ENCODE results near the gene CTBP1.

Gene CTBP1

GRCh38 chr4:1222938-1223690, 25.8 kb downstream of the CTBP1 start:
- no peak for DNase-seq (ENCODE audit: low read depth)

DNA sequence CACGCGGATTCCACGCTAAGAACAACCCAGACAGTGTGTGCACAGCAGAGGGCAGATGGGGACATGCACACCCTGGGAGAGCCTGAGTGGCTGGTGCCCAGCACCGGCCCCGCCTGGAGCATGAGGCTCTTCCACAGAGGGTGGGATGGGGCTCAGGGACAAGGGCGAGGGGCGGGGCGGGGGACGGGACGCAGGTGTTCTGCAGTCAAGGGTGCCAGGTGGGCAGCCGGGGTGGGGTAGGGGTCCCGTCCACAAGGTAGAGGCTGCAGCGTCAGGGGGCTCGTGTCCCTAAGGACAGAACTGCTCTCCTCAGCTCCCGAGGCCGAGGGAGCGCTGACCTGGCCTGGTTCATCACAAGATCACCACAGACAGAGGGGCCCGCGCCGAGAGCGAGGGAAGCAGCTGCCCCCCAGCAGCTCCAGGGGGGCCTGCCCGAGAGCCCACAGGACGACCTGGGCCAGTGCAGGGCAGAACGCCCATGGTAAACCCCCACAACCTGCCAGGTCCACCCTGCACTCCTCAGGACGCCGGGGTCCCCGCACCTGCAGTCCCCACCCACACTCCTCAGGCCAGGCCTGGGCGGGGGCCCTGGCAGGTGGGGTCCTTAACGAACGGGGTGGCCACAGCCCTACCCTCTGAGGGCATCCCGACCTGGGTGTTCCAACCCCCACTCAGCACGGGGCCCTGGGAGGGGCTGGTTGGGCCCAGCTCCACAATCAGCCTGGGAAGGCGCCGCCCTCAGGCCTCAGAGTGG, 26.7 kb downstream of the CTBP1 start:
- no peak for DNase-seq (ENCODE audit: low read depth)

DNA sequence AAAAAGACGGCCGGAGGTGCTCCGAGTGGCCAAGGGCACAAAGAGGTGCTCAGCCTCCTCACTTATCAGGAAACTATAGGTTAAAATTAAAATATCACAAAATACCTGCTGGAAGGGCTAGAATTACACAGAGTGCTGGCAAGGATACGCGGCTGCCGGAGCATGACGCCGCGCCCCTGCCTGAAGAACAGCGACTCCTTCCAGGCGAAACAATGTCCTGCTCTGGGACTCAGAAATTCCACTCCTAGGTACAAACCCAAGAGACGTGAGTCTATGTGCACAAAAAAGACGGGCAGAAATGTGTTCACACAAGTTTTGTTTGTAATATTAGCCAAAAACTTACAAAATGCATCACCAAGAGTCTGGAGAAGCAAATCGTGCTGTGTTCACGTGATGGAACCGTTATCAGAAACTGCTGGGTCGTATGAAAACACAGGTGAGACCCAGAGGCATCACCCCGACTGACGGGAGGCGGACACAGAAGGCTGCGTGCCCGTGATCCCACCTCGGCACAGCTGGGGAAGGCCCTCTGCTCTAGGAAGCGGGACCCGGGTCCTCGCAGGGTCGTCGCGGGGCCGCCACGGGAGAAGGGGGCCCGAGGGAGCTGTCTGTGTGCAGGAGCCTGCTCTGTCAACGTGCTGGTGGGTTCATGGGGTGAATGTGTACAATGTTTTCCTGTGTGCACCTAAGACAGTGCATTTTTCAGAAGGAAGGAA, 27.6 kb downstream of the CTBP1 start:
- no peak for DNase-seq (ENCODE audit: low read depth)

GRCh38 chr4:1220566-1220965, 28.4 kb downstream of the CTBP1 start:
- no peak for DNase-seq (ENCODE audit: low read depth)

DNA sequence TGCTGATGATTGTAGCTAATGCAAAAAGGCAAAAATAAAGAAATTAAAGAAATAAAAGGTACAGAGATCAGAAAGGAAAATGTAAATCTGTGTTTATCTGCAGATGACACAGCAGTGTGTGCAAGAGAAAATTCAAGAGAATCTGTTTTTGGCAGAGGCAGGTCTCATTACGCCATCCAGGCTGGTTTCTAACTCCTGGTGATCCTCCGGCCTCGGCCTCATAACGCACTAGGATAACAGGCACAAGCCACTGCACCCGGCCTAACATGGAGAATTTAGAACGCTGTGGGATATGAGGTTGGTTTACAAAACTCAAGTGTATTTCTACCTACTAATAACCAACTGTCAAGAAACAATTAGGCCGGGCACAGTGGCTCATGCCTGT, 29.4 kb downstream of the CTBP1 start:
- DNase-seq (ENCODE audit: low read depth): no peak

GRCh38 chr4:1218634-1219565, 30.0 kb downstream of the CTBP1 start:
- DNase-seq (ENCODE audit: low read depth): no peak

GRCh38 chr4:1217366-1217765, 31.6 kb downstream of the CTBP1 start:
- no peak for DNase-seq (ENCODE audit: low read depth)

DNA sequence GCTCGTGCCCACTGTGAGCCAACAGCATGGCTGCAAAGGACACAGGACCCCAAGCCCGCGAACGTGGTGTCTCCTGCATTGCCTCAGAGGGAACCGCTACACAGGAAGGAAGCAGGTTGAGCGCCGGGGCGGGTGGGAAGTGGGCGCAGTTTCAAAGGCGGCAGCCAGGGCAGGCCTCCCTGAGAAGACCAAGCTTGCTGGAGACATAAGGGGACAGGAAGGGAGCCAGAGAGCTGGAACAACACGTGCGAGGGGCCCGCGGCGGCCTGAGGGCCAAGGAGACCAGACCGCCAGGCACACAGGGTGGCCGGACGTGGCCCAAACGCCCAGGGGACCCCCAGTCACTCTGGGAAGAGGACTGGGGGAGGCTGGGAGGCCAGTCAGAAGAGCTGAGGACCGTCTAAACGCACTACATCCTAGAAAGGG, 32.0 kb downstream of the CTBP1 start:
- no peak for DNase-seq (ENCODE audit: low read depth)

GRCh38 chr4:1216076-1216614, 32.8 kb downstream of the CTBP1 start:
- no peak for DNase-seq (ENCODE audit: low read depth)

DNA sequence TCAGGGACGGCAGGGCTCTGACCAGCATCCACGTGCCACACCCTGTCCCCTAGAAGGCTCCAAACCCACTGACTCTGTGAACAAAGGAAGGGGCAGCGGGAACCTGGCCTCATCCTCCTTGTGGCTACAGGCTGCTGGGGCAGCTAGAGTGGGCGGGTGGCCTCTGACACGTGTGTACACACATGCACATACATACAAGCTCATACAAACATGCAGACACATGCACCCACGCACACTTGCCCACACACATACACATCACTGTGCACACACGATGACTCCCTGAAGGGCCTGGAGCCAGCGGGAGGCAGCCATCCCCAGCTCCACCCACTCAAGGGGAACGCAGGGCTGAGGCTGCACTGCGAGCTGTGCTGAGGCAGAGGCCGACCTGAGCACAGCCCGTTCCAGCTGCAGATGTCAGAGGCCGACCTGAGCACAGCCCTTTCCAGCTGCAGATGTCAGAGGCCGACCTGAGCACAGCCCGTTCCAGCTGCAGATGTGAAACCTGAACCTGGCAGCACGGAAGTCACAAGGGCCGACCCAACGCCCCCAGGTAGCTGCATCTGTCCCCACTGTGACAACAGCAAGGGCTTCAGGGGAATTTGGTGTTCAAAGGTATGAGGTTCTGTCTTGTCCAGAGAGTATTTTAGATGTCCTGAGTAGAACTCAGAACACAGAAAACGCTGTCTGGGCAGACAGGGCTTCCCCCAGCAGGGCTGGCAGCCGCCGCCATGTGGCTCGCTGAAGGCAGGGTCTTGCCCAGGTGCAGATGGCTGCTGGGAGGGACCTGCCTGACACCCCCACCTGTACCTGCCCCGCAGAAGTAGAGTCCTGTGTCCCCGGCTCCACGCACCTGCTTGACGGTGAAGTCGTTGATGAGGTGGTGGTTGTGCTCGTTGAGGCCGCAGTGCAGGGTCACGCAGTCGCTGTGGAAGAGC, 33.5 kb downstream of the CTBP1 start:
- DNase-seq (ENCODE audit: low read depth): no peak

DNA sequence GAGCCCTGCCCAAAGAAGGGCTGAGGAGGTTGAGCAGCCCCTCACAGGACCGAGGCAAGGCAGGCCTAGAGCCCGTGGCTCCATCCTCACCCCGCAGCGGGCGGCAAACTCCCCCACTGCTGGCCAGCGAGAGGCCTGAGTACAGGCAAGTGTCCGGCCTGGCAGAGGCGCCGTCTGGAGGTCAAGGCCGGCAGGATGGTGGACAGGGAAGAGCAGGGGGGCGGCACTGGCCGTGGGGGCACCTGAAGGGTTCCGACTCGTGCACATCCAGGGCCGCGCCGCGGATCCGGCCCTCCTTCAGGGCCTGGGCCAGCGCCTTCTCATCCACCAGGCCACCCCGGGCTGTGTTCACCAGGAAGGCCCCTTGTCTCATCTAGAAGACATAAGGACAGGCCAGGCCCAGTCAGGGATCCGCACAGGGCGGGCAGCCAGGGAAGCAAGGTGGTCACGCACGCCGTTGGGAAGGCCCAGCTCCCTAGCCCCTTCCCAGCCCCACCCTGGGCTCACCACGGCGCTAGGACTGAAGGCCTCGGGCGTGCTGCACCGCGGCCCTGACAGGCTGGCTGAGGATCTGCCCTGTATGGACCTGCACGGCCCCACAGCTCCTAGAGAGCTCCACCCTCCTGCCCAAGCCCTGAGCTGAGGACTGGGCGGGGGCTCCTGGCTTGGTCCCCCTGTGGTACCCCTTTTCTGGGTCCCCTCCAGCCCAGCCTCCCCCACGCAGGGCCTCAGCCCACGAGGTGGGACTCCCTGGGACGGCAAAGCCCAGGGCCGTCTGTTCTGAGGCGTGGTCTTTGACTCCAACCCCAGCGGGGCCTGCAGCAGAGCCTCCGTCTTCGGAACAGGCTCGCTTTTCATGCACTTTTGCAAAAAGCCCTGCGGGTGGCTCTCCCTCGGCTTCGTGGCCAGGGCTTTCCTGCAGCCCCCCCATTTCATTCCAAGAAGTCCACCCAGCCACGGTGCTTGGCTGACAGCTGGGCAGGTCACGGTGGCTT, 34.5 kb downstream of the CTBP1 start:
- DNase-seq (ENCODE audit: low read depth): no peak

- DNase-seq (ENCODE audit: low read depth): no peak
Observed at GRCh38 chr4:1213336-1213995, 35.5 kb downstream of the CTBP1 start.

GRCh38 chr4:1212546-1213335, 36.2 kb downstream of the CTBP1 start:
- DNase-seq (ENCODE audit: low read depth): no peak

GRCh38 chr4:1211891-1212545, 36.9 kb downstream of the CTBP1 start:
- DNase-seq (ENCODE audit: low read depth): no peak

DNA sequence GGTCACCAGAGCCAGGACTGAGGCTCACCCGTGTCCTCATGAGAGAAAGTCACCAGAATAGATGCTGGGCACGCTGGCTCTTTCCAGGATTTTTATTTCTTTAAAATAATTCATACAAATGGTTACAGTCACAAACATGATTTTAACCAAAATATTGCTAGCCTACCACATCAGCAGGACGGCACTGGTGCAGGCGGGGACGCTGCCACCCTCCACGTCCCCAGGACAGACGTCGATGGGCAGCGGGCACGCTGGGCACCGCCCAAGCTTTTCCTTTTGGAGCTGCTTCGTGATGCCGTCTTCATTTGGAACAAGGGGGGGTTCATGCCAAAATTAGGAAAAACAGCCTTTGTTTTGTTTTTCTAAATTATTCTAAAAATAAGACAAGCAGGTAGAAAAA, 37.6 kb downstream of the CTBP1 start:
- no peak for DNase-seq (ENCODE audit: low read depth)

- DNase-seq (ENCODE audit: low read depth): no peak
Observed at GRCh38 chr4:1210971-1211370, 38.0 kb downstream of the CTBP1 start.

DNA sequence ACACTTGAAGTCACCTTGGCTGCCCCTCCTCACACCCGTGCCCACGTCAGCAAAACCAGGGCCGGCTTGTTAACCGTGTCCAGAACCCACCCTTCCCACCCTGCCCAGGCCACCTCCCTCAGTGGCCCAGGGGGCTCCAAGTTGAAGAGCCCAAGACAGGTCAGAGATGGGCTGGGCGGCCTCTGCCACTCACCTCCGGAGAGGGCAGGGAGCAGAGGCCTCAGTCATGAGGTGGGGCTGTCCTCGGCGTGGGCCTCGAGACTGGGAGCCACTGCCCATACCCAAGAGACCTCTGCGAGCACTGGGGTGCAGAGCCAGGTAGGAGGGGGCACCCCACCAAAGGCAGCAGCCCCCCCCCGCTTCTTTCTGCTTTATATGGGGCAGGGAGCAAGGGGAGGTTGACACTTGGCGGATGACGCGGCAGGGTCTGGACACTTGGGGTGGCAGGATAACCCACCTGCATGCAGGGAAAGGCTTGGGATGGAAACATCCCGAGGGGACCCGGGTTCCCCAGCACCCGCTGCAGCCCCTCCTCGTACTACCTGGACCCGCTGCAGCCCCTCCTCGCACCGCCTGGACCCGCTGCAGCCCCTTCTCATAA, 38.6 kb downstream of the CTBP1 start:
- DNase-seq (ENCODE audit: low read depth): no peak

Measured in EH (cell line).